ENCODE results near the gene FEN1.

Gene FEN1

DNA sequence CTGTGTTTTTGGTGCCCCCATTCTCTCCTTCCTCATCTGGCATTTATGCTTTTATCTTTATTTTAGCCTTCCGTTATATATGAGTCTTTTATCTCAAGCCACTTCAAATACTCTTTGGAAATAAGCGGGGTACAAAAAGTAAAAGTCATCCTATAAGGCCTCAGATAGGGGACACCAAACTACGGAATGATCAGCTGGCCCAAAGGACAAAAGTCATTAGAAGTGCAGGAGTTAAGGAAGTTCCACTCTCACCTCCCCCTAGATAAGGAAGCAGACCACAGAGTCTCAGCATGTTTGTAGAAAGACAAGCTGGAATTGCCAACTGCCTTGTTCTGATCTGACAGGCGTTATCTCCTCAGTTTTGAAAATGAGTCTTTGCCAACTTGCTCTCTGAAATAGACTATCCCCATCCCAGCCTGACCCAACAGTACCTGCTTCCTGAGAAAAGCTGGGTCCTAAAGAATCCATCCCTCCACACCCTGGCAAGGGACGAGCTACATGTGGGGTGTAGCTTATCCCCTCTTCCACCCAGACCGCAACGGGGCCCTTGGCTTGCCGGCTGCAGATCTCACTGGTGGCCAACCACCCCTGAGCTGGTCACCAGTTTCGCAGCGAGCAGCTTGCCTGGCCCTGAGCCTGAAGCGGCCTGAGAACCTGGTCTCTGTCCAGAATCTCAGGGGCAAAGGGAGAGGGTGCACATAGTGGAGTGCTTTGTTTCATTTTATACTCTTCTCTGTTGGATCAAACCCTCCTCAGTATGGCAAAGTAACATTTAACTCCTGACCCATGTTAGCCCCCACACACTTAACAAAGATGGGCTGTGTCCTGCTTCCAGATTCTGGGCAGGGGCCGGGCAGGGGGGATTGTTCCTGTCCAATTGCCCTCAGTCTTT is 49.2 kb downstream of the FEN1 start:
- peak; percentile 45 for DNase-seq (ENCODE audit: low spot score)

DNA sequence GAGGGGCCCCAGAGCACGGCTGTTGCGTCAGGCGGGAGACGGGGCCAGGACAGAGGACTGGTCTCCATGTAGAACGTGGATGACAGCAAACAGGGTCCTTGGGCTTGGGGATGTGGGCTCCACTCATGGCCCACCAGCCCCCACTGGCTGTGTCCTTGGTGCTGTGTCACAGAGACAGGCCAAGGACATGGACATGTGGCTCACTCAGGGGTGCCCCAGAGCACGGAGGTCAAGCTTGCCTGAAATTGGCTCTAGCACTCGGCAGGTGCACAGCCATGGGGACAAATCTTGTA is 49.8 kb downstream of the FEN1 start:
- no peak for DNase-seq (ENCODE audit: low spot score)

DNA sequence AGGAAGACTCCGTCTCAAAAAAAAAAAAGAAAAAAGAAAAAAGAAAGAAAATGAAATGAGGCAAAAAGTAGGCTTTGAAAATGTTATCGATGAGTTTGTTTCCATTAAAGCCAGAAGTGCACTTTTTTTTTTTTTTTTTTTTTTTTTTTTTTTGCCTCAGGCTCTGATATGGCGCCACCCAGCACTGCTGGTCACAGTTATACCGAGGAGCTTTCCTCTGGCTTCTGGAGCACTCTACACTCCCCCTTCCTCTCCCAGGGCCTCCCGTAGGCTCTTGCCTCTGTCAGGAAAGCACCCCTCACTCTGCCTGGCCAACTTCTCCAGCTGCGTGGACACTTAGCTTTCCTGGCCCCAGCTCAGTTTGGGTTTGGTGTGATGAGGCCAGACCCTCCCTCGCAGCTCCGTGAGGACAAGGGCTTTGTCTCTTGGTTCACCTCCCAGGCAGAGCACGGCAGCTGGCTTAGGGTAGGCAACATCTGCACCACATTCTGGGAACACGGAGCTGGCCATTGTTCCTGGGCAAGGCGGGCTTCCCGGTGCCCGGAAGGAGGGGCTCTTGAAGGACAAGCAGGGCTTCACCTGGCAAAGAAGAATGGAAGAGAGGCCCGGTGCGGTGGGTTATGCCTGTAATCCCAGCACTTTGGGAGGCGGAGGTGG is 52.3 kb downstream of the FEN1 start:
- DNase-seq (ENCODE audit: low spot score), result no peak

DNA sequence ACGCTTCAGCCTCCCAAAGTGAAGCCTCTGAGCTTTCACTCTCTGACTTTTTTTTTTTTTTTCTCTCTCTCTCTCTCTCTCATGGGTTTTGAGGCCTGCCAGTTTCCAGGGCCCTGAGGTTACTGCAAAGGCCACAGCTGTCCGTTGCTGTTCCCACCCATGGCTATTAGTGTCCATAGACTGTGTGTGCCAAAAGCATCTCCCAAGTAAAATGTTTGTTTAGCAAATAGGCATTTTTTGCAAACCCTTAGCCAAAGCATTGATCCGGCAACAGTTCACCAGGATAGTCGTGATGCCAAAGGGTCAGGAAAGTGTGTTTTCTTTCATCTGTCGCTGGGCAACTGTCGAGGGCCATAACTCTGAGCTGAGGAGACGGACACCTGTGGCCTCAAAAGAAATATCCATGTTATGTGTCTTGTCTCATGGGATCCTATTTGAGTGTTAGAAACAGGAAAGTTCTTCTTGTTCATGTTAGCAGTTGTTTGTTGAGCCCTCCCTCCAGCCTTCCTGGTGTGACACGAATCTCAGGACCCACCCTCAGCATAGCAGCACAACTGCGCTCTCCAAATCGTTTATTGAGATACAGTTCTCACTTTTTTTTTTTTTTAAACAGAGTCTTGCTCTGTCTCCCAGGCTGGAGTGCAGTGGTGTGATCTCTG is 53.8 kb downstream of the FEN1 start:
- DNase-seq (ENCODE audit: low spot score), result no peak

Data from hematopoietic multipotent progenitor cell treated with erythropoietin and hydrocortisone succinate and interleukin-3 and kit ligand, for 15 days (in vitro differentiated cells).